ENCODE data around the gene TMEM120A.

GRCh38 chr7:75937958-75938786, 56.2 kb downstream of the TMEM120A start:
- TF ChIP-seq CTCF (IDR thresholded peaks at IDR 0.05 in 4 of 5, conservative IDR thresholded peaks at IDR 0.05 in 1 of 5) (no peak), POLR2A (IDR thresholded peaks at IDR 0.05) (peak; percentile 24 to 28)

Measured in gastrocnemius medialis (tissue), 4 donors.